ENCODE measurements around the gene HRNR. TPM values are rescaled to one million over a fixed set of nuclear protein-coding genes. Genes with fewer than 3 reads are reported as not detected.

HRNR gene
- polyA plus RNA-seq, 2 of the 4 experiments (the other 2 are of a cell fraction), result not detected

DNA sequence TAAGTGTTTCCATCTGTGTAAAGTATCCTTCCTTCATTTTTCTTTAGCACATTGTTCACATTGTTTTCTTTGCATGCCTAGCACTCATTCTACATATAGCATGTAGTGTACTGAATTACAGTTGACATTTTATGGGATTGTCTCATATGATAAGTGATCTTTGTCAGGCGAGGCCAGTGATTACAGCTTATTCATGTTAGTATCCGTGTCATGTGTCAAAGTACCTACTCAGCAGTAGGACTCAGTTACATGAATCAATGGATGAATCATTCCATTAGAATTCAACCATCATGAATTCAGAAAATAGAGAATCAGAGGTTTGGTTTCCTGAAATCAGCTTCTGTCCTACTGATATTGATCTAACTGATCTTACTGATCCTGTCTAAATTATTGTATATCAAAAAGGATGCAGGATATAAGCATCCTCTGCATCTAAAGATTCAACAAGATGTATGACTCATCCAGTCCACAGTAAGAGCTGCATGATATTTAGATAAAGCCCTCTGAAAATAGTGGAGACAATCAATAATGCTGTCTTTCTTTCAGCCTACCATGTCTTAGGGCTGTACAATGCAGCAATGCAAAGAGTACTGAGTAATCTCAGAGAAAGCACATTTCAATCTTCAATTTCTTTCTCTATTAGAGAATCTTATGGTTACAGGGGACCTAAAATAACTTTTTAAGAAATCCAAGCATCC is 20.7 kb upstream of the HRNR start:
- FAIRE-seq (no peak), ATAC-seq (no peak), DNase-seq (ENCODE audit: low read depth in 1 of 2, low spot score in 1 of 2) (no peak)
- Histone ChIP-seq H3K4me1 (no peaks in the 10 kb centered on the region), H3K27ac (no peak overlapping the region), H3K4me3 (no peak overlapping the region), H3K4me2 (no peak overlapping the region), H3K9me3 (no peaks in the 10 kb centered on the region)
- TF ChIP-seq FOSB (CRISPR knock-in tag; IDR thresholded peaks at IDR 0.05), result no peak
- no peak for TF ChIP-seq FOSL2 (IDR thresholded peaks at IDR 0.05)
- peak; percentile 35; the same call in 1 of the 2 replicates for TF ChIP-seq FOSL2 (CRISPR knock-in tag; IDR thresholded peaks at IDR 0.05)
- no peak for TF ChIP-seq RARB (CRISPR knock-in tag; IDR thresholded peaks at IDR 0.05)
- TF ChIP-seq JUN (IDR thresholded peaks at IDR 0.05), result no peak
- WGBS (ENCODE audit: missing lambda C conversion rate), result 32% methylated on average over 2 of the region's 2 CpGs
- CTCF ChIA-PET, result interaction anchor here (1.6 kb wide), 1 partner anchor 214 kb away, joined by 3 read pairs; no protein-coding TSS in a partner anchor
- POLR2A ChIA-PET, result no interaction called here

DNA sequence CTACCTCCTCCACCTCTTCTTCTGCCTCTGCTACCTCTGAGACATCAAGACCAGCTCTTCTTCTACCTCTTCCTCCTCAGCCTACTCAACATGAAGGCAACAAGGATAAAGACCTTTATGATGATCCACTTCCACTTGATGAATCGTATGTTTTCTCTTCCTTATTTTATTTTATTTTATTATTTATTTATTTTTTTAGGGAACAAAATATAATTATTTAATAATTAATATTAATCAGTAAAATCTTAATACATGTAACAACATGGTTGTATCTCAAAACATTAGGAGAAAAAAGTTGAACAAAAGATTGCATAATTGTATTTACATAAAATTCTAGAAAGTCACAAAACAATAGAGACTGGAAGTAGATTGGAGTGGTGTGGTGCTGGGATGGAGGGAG is 13.1 kb upstream of the HRNR start:
- POLR2A ChIA-PET, result no interaction called here
- H3K4me2 ChIP-seq, result no peak overlapping the region
- WGBS (ENCODE audit: missing lambda C conversion rate), result 11% methylated on average over 1 of the region's 1 CpG

GRCh38 chr1:152228831-152229230 is 4.8 kb upstream of the HRNR start:
- WGBS (ENCODE audit: missing lambda C conversion rate), result 13% methylated on average over 3 of the region's 3 CpGs
- DNase-seq (ENCODE audit: low read depth in 1 of 2, low spot score in 1 of 2) (peak in 1 of 2 experiments; percentile 4), FAIRE-seq (peak; percentile 36), ATAC-seq (peak; percentile 50 to 74; a peak in 3 of 6 replicates)
- TF ChIP-seq NR3C1 (IDR thresholded peaks at IDR 0.05) (no peak), ELK1 (IDR thresholded peaks at IDR 0.05; ENCODE audit: low read depth, low read length) (no peak), NPAS2 (CRISPR knock-in tag; IDR thresholded peaks at IDR 0.05; ENCODE audit: borderline replicate concordance) (no peak), FOSL2 (IDR thresholded peaks at IDR 0.05) (no peak), FOSL2 (CRISPR knock-in tag; IDR thresholded peaks at IDR 0.05) (no peak), RARB (CRISPR knock-in tag; IDR thresholded peaks at IDR 0.05) (no peak), NFE2L2 (conservative IDR thresholded peaks at IDR 0.05; ENCODE audit: low read length) (no peak), CBX8 (IDR thresholded peaks at IDR 0.05) (no peak), FOXS1 (CRISPR knock-in tag; IDR thresholded peaks at IDR 0.05) (no peak), CHD4 (IDR thresholded peaks at IDR 0.05; ENCODE audit: borderline replicate concordance) (no peak), ZSCAN20 (CRISPR knock-in tag; IDR thresholded peaks at IDR 0.05) (no peak), MYC (IDR thresholded peaks at IDR 0.05; ENCODE audit: borderline replicate concordance, low read length) (no peak), POLR2AphosphoS2 (conservative IDR thresholded peaks at IDR 0.05; ENCODE audit: low read length) (no peak), USF2 (IDR thresholded peaks at IDR 0.05) (no peak), KDM5A (IDR thresholded peaks at IDR 0.05) (no peak), HOXB13 (CRISPR knock-in tag; IDR thresholded peaks at IDR 0.05; ENCODE audit: low read depth) (no peak), PHF8 (IDR thresholded peaks at IDR 0.05; ENCODE audit: borderline replicate concordance, low read depth) (no peak)
- TF ChIP-seq, protein P1, sequence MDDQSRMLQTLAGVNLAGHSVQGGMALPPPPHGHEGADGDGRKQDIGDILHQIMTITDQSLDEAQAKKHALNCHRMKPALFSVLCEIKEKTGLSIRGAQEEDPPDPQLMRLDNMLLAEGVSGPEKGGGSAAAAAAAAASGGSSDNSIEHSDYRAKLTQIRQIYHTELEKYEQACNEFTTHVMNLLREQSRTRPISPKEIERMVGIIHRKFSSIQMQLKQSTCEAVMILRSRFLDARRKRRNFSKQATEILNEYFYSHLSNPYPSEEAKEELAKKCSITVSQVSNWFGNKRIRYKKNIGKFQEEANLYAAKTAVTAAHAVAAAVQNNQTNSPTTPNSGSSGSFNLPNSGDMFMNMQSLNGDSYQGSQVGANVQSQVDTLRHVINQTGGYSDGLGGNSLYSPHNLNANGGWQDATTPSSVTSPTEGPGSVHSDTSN (IDR thresholded peaks at IDR 0.05), result no peak
- TF ChIP-seq, protein P2, sequence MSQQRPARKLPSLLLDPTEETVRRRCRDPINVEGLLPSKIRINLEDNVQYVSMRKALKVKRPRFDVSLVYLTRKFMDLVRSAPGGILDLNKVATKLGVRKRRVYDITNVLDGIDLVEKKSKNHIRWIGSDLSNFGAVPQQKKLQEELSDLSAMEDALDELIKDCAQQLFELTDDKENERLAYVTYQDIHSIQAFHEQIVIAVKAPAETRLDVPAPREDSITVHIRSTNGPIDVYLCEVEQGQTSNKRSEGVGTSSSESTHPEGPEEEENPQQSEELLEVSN (IDR thresholded peaks at IDR 0.05; ENCODE audit: borderline replicate concordance, low read depth), result no peak
- Histone ChIP-seq H3K27ac (no peak overlapping the region), H3K4me3 (no peak overlapping the region), H3K4me2 (no peak overlapping the region), H3K4me1 (no peaks in the 10 kb centered on the region), H3K9me3 (no peaks in the 10 kb centered on the region)
- CTCF ChIA-PET, result interaction anchor here (0.6 kb wide), 1 partner anchor 782 kb away, joined by 3 read pairs; no protein-coding TSS in a partner anchor
- POLR2A ChIA-PET, result no interaction called here

More for the DNA sequence above, 13.1 kb upstream of the HRNR start:
- CTCF ChIA-PET, result no interaction called here
- Histone ChIP-seq H3K9me3 (no peaks in the 10 kb centered on the region), H3K4me1 (no peaks in the 10 kb centered on the region), H3K4me3 (no peak overlapping the region), H3K27ac (no peak overlapping the region)
- DNase-seq (ENCODE audit: low read depth in 1 of 2, low spot score in 1 of 2), result no peak
- no peak for FAIRE-seq
- TF ChIP-seq POLR2A (IDR thresholded peaks at IDR 0.05; ENCODE audit: low read length), result no peak
- no peak for ATAC-seq
